ENCODE results near the gene FUCA1.
A peak's percentile ranks its signal among the peaks of the same experiment; 100 is the strongest.
"Not testable (repeated sequence)": the region's sequence is repeated elsewhere in the genome, so short reads cannot be mapped to it uniquely, and the experiment has no call there.

FUCA1 gene

GRCh38 chr1:23867895-23868556, at the start of gene FUCA1:
FUCA1 (minus strand) TSS chr1:23868290; CDS start chr1:23868286, 4 bp downstream.
- peak; percentile 81 to 90 (median 88) for DNase-seq

DNA sequence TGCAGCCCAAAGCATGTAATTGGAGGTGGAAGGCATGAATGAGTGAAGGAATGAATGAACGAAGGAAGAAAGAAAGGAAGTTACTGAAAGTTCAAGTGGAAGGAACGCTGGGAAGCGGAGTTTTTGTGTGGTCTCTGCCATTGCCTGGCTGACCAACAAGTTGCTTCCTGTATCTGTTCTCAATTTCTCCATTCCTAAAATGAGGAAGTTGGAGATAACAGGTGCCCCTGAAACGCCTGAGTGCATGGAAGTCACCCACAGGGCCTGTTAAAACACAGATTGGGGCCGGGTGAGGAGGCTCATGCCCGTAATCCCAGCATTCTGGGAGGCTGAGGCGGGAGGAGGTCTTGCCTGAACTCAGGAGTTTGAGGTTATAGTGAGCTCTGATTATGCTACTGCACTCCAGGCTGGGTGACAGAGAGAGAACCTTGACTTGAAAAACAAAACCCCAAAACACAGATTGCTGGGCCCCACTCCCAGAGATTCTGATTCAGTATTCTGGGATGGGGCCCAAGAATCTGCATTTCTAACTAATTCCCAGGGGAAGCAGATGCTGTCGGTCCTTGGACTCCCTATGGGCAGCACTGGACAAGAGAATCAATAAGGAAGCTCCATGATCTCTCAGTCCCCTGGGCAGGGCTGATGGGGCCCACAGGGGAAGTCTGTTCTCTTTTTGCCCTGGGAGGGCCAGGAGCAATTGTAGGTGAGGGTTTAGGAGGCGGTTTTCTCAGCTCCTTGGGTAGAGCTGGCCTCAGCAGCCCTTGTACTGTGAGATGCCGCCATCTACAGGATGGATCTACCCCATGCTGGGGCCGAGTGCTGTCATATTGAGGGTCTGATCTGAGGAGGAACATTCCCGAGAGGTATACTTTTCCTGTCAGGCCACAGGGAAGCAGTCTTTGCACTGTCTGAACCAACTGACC, 48.4 kb upstream of the FUCA1 start:
- DNase-seq, result peak in 2 of 4 experiments; percentile 9 to 16

- DNase-seq, result no peak
These were observed 47.4 kb upstream of the FUCA1 start for GRCh38 chr1:23915466-23915865.

DNA sequence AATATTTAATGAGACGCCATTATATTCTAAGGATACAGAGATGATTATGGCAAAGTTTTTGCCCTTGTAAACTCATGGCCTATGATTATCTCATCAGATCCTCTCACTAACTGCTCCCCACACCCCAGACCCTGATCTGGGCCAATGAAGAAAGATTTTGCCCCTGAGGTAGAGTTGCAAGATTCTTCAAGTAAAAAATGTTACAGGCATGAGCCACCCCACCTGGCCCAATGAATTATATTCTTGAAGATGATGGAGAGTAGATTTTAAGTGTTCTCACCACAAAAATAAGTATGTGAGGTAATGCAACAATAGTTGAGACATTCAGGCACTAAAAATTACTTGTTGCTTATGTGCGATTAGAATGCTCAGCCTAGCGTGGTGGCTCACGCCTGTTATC, 46.8 kb upstream of the FUCA1 start:
- no peak for DNase-seq

GRCh38 chr1:23913212-23913880, 45.3 kb upstream of the FUCA1 start, which contains the start of gene CNR2:
CNR2 (minus strand) TSS chr1:23913362; CDS start chr1:23875617, 37,745 bp downstream.
- DNase-seq, result no peak

DNA sequence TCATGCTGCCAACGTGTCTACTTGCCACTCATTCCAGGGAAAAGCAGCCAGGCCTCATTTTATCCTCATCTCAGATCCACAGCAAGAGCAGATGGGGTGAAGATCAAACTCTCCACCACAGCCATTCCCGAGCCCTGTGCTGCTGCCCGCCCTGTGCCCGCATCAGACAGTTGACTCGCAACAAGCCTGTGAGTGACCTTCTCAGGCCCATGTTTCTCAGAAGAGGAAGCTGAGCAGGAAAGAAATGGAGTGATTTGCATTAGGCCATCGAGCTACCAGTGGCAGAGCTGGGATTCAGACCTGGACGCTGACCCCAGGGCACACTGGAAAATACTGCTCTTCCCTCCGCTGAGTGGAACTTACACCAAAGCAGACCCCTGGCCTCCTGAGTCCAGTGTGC, 43.8 kb upstream of the FUCA1 start:
- DNase-seq, result no peak

DNA sequence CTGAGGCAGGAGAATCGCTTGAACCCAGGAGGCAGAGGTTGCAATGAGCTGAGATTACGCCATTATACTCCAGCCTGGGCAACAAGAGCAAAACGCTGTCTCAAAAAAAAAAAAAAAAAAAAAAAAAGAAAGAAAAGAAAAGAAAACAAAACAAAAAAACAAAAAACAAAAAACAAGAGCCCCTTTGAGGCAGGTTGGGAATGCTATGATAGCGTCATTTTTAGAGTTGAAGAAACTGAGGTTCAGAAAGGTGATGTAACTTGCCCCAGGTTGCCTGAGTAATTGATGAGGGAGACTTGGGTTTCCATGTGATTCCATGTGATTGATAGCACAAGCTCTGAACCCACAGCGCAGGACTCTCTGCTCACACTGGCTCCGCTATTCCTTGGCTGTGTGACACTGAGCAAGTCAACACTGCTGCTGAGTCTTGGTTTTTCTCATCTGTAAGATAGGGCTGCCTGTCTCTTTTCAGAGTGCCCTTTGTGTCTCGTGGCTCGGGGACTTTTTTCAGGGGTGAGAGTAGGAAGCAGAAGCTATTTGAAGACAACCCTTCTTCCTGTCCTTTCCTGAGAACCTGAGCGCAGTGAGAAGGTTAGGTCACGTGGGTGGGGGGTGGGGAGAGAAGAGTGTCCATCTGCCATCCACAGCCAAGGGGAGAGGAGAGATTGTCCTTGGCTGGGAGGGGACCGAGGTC, 42.6 kb upstream of the FUCA1 start:
- no peak for DNase-seq

- no peak for DNase-seq
These were observed 42.1 kb upstream of the FUCA1 start for GRCh38 chr1:23910144-23910543.

DNA sequence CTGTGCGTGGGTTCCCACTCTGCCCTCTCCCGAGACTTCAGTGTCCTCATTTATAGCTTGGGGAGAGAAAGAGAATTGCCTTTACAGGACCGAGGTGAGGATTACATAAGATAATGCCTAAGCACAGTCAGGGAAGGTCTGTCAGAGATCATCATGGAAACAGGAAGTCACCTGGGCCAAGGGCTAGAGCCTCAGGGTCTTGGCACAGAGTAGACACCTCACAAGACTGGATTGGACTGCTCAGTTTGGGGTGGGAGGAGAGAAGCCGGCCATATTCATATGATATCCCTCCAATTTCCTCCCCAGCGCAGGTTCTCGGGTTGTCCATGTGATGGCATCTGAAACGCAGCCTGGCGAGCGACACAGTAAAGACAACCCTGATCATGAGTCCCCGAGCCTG, 41.3 kb upstream of the FUCA1 start:
- DNase-seq, result no peak

- DNase-seq, result peak in 1 of 4 experiments; percentile 12
These were observed 40.6 kb upstream of the FUCA1 start for GRCh38 chr1:23908453-23909341.

DNA sequence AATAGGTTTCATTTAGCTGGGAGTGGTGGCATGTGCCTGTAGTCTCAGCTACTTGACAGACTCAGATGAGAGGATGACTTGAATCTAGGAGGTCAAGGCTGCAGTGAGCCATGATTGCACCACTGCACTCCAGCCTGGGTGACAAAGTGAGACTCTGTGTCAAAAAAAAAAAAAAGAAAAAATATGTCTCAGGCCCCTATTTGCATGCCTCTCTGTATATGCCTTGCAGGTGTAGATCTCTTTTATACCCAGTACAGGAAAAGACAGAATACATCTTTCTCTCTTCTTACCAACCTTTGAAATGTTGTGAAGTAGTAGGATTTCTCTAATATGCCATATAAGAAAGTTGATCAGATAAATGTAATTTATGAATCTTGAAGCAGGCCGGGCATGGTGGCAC, 38.6 kb upstream of the FUCA1 start:
- DNase-seq, result no peak

- no peak for DNase-seq
These were observed 37.5 kb upstream of the FUCA1 start for GRCh38 chr1:23905461-23906025.

GRCh38 chr1:23904748-23905357, 36.8 kb upstream of the FUCA1 start:
- DNase-seq, result no peak

DNA sequence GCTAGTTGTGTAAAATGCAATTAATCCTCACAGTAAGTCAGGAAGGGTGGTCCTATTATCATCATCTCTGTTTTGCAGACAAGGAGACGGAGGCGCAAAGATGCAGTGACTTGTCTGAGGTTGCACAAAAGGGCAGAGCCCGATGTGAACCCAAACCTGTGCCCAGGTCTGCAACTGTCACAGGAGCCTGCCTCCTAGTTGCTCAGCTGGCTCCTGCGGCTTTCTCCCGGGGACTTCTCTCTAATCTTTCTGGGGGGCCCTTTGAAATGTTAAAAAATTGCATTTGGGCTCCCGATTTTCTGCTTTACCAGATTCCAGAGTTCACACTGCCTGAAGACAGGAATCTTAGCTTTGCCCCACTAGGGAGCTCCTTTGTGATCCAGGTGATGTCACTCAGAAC, 35.7 kb upstream of the FUCA1 start:
- DNase-seq, result no peak

DNA sequence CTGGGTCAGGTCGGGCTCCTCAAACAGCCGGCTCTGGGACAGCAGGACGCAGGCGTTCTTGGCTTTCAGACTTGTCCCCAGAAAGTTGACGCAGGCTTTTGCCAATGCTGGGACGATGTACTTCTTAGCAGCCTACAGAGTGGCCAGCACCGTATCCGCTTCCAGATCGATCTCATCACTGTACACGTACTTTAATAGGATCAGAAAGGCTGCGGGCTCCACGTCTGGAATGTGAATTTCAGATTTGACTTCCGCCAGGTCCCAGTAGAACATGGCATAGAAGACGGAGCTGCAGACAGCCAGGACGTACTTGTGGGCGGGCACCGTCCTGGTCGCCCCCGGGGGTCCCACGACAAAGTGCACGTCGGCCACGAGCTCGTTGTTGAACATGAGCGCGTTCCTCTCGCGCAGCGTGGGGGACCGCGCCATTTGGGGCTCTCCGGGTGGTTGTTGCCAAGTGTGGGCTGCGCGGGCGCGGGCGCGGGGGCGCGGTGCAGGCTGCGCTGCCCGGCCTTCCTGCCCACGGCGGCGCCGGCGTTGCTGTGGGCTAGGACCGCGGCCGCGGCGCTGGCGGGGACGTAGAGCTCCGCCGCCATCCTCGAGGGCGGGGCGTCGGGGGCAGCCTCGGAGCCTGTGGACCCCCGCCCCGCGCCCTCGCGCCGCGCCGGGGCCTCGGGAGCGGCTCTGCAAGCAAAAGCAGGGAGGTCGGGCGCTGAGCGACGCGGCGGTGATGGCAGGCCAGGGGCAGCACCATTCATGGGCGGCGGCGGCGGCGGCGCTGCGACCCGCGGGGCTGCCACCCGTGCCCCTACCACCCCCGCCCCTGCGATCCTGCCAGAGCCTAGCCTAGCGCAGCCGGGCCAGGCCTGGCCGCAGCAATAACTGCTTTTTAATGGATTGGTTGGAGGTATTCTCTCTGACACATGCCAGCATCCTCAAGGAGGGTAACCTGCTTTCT, 34.5 kb upstream of the FUCA1 start:
- no peak for DNase-seq

DNA sequence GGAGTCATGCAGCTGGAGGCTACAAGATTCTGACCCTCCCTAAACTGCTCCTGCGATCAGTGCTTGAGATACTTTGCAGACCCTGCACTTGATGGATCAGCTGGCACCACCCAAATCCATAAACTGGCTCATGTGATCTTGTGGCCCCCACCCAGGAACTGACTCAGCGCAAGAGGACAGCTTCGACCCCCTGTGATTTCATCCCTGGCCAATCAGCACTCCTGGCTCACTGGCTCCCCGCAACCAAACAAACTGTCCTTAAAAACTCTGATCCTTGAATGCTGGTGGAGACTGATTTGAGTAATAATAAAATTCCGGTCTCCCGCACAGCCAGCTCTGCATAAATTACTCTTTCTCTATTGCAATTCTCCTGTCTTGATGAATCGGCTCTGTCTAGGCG, 31.9 kb upstream of the FUCA1 start:
- DNase-seq, result not testable (repeated sequence)

DNA sequence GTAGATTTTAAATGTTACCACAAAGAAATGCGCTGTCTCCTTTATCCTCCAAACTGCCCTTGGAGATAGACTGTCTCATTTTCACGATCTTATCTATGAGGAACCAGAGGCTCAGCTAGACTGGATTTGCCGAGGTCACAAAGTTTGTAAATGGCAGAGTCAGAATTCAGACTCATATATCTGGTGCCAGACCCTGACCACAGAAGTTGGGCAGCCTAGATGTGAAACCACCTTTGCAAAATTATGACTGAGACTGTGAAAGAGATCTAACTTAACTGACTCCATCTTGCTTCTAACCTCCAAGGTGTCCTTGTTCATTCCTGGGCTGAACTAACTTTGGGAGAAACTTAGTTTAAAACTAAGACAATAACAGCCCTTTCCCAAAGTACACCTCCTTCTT, 31.0 kb upstream of the FUCA1 start:
- no peak for DNase-seq

- DNase-seq, result no peak
These were observed 29.0 kb upstream of the FUCA1 start for GRCh38 chr1:23897083-23897482.

- no peak for DNase-seq
These were observed 28.4 kb upstream of the FUCA1 start for GRCh38 chr1:23896491-23896890.

DNA sequence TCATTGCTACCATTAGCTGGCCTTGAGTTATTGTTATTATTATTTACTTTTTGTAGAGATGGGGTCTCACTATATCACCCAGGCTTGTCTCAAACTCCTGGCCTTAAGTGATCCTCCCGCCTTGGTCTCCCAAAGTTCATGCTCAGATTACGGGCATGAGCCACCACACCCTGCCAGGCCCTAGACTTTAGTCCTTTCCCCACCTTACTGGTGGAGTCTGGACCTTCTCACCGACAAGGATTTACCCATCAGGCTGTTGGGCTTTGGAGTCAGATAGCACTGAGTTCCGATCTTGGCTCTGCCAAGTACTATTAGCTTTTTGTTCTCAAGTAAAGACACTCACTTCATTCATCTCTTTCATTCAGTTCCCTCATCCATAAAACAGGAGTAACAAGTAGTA, 27.9 kb upstream of the FUCA1 start:
- DNase-seq, result no peak

Data from activated CD4-positive, CD25-positive, alpha-beta regulatory T cell (primary cell).